Eye (tissue), 1 donor: ENCODE results near the gene CD80.

Experiments
- DNase-seq: peaks from one replicate; pipeline ENCODE4 v3.0.0-alpha.2; 2015

CD80 gene

GRCh38 chr3:119492128-119492527, 67.3 kb downstream of the CD80 start:
- no peak for DNase-seq

GRCh38 chr3:119490153-119490552, 69.3 kb downstream of the CD80 start:
- DNase-seq: no peak

- no peak for DNase-seq
These were observed 73.9 kb downstream of the CD80 start for GRCh38 chr3:119485563-119485962.

- DNase-seq: no peak
These were observed 76.3 kb downstream of the CD80 start for GRCh38 chr3:119483101-119483500.

GRCh38 chr3:119481079-119481478, 78.3 kb downstream of the CD80 start:
- DNase-seq: no peak
